Natural killer cell (primary cell): ENCODE measurements around the gene RAB26. TPM values are rescaled to one million over a fixed set of nuclear protein-coding genes. Genes with fewer than 3 reads are reported as not detected.

Source experiments
- ATAC-seq, 3 donors: fragments of 150-1000 bp in 2 of 3; fragments of 200-7000 bp in 1 of 3; cut with Tn5 transposase; 1 replicate in 1 of 3; 2 replicates in 2 of 3; pipeline ENCODE4 v1.10.0; 2021; ENCODE audit warnings: mild to moderate bottlenecking in 2 of 3, moderate library complexity in 2 of 3
- DNase-seq, 2 donors: peaks; one replicate each; pipeline versions ENCODE4 v3.0.0 to v3.0.0-alpha.2; 2013 to 2021; ENCODE audit warnings: mixed read lengths in 1 of 2
- H3K27ac ChIP-seq: one replicate; pipeline ENCODE4 v1.5.1; 2013; ENCODE audit warnings: mild to moderate bottlenecking, low read length
- H3K27me3 ChIP-seq: one replicate; pipeline ENCODE4 v1.6.1; 2013; ENCODE audit warnings: low read length; ENCODE audit not compliant: control insufficient read depth, insufficient read depth
- H3K36me3 ChIP-seq: one replicate; pipeline ENCODE4 v1.6.1; 2013; ENCODE audit warnings: low read length; ENCODE audit not compliant: control insufficient read depth, insufficient read depth
- H3K4me1 ChIP-seq: one replicate; pipeline ENCODE4 v1.6.1; 2013; ENCODE audit warnings: low read length; ENCODE audit not compliant: control insufficient read depth, insufficient read depth
- H3K4me3 ChIP-seq: one replicate; pipeline ENCODE4 v1.5.1; 2013; ENCODE audit warnings: low read length
- H3K9me3 ChIP-seq: one replicate; pipeline ENCODE4 v1.6.1; 2013; ENCODE audit warnings: low read length; ENCODE audit not compliant: control insufficient read depth, insufficient read depth
- H3K27ac Mint-ChIP-seq, 2 donors: one replicate each; pipeline ENCODE4 v1.8.0; 2022; ENCODE audit warnings: mild to moderate bottlenecking in 2 of 2, mixed read lengths in 2 of 2, moderate library complexity in 1 of 2
- H3K27me3 Mint-ChIP-seq, 2 donors: one replicate each; pipeline ENCODE4 v1.8.0; 2022; ENCODE audit warnings: low read depth in 2 of 2, mixed read lengths in 2 of 2
- H3K36me3 Mint-ChIP-seq: one replicate; pipeline ENCODE4 v1.8.0; 2022; ENCODE audit warnings: mixed read lengths
- H3K4me1 Mint-ChIP-seq, 2 donors: one replicate each; pipeline ENCODE4 v1.8.0; 2022; ENCODE audit warnings: mixed read lengths in 2 of 2
- H3K4me3 Mint-ChIP-seq: one replicate; pipeline ENCODE4 v1.8.0; 2022; ENCODE audit warnings: mild to moderate bottlenecking, moderate library complexity, mixed read lengths
- H3K9me3 Mint-ChIP-seq, 2 donors: one replicate each; pipeline ENCODE4 v1.8.0; 2022; ENCODE audit warnings: mixed read lengths in 2 of 2
- WGBS: methylation state at CpG from one replicate; pipeline ENCODE4 v1.1.7; 2013; ENCODE audit warnings: missing lambda C conversion rate; ENCODE audit not compliant: insufficient coverage; 5-methylcytosine and 5-hydroxymethylcytosine counted together
- intact Hi-C: fragments of 100-400 bp; cut with micrococcal nuclease; formaldehyde crosslinking; loops from one replicate; pipeline ENCODE4 v1.14.2; 2022
- total RNA-seq, 4 donors: library from RNA; stranded (reverse); fragments of 120-200 nt in 1 of 4; gene quantifications; one replicate each; pipeline versions ENCODE4 v1.2.3 to v1.2.4, GENCODE V29; 2013 to 2022
- TF ChIP-seq, protein P1 (sequence below): fragments of 200-600 bp; IDR thresholded peaks from one replicate; pipeline ENCODE4 v1.8.0; 2022; ENCODE audit warnings: antibody characterized with exemption

RAB26 gene
- total RNA-seq, 3 donors from 2014 or later (not counting 1 experiment from before 2014, with no cell fraction given): 0.27 to 0.28 TPM; not detected in 1

DNA sequence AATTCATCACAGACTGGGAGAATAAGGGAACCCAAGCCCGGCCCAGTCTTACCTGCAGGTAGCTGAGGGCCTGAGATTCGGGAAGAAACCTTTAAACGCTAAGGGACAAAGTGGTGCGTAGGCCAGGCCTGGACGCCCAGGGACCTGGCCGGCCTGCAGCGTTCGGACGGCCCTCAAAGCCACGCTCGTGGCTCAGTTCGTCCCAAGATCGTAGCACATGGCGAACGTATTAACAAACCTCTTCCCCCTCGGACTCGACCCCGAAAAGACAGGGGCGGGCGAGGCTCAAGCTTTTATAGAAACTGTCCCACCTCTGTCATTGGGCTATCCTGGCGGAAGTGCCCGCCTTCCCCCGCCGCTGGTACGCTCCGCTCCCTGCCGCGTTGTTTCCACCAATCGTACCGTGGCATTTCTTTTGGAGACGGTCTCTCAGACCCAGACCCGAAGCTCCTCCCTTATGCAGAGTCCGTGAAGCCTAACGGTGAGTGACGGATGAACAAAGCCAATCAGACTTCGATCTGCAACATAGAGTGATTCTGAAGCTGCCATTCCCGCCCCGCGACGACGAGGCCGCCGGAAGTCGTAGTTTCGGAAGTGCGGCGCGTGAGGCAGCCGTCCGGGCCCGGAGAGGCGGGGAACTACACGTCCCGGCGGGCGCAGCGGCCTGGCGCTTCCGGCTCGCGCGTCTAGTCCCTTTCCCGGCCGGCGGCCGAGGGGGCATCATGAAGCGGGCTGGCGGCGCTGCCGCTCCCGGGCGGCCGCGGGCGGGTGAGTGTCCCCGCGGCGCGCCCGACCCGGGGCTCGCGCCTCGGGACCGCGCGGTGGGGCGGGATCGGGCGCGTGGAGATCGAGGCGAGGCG, 6.9 kb downstream of the RAB26 start, which contains the start of gene TRAF7:
Gene TRAF7, plus strand, starts transcription at position 692 of the 860 bp plus-strand sequence. CDS start 8,139 bp downstream, outside the sequence.
- H3K4me3 ChIP-seq: peak within 1 kb of the TSS; percentile 61
- peak; percentile 94 to 100 for DNase-seq
- H3K27ac ChIP-seq: peak within 1 kb of the TSS; percentile 57
- H3K36me3 ChIP-seq: peaks cover 5% of the 10 kb centered on the region
- under 1% methylated on average over 93 of the region's 94 CpGs for WGBS
- Mint-ChIP-seq H3K4me3 (peak within 1 kb of the TSS; percentile 97), H3K4me1 (peaks cover 30 to 61% of the 10 kb centered on the region in 2 donors), H3K9me3 (no peaks in the 10 kb centered on the region), H3K36me3 (no peaks in the 10 kb centered on the region), H3K27ac (peak within 1 kb of the TSS; percentile 87), H3K27me3 (no peaks in the 10 kb centered on the region)
- peaks cover 68% of the 10 kb centered on the region for H3K4me1 ChIP-seq
- TF ChIP-seq, protein P1, sequence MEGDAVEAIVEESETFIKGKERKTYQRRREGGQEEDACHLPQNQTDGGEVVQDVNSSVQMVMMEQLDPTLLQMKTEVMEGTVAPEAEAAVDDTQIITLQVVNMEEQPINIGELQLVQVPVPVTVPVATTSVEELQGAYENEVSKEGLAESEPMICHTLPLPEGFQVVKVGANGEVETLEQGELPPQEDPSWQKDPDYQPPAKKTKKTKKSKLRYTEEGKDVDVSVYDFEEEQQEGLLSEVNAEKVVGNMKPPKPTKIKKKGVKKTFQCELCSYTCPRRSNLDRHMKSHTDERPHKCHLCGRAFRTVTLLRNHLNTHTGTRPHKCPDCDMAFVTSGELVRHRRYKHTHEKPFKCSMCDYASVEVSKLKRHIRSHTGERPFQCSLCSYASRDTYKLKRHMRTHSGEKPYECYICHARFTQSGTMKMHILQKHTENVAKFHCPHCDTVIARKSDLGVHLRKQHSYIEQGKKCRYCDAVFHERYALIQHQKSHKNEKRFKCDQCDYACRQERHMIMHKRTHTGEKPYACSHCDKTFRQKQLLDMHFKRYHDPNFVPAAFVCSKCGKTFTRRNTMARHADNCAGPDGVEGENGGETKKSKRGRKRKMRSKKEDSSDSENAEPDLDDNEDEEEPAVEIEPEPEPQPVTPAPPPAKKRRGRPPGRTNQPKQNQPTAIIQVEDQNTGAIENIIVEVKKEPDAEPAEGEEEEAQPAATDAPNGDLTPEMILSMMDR: no peak
- H3K27me3 ChIP-seq: no peaks in the 10 kb centered on the region
- intact Hi-C loops: loop anchor here (1.0 to 10.0 kb wide), 3 partner anchors 59 to 132 kb away; partner anchors contain the start of genes BRICD5, NTHL1, PGP and TSC2
- peak; percentile 90 to 98 (median 91) for ATAC-seq
- H3K9me3 ChIP-seq: no peaks in the 10 kb centered on the region

DNA sequence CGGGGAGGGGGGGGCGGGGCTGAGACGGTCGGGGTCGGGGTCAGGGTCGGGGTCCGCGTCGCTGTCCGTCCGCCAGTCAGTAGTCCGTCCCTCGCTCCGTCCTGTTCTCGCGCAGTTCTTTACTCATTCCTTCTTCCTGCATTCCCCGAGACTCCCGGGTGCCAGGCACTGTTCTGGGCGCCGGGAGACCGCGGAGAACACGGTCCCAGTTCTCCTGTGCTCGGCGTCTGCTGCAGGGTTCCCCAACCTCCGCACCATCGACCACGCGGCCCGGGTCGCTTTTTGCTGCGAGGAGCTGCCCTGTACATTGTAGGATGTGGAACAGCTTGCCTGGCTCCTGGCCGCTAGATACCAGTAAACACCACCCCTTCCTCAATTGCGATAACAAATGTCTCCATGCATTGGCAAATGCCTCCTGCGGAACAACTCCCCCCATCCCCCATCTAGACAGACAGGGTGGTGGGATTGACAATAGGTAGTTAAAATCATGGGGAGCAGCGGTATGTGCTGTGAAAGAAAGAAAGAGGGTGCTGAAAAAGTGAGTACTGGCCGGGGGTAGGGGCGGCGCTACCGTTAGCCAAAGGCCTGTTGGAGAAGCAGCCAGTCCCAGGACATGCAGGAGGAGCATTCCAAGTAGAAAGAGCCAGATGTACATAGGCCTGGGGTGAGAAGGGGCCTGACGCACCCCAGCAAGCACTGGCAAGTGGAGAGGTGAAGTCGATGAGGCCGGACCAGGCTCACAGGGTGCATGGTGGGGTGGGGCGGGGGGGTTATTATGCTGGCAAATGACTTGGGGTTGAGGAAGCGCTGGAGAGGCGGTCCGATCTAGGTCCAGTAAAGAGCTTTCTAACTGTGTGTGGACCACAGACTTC, 7.8 kb downstream of the RAB26 start:
- TF ChIP-seq, protein P1: no peak
- Histone ChIP-seq H3K9me3 (no peaks in the 10 kb centered on the region), H3K27ac (peak overlapping the region; percentile 41), H3K27me3 (no peaks in the 10 kb centered on the region), H3K36me3 (peaks cover 4% of the 10 kb centered on the region), H3K4me1 (peaks cover 68% of the 10 kb centered on the region), H3K4me3 (peak overlapping the region; percentile 61)
- Mint-ChIP-seq H3K4me1 (peaks cover 30 to 60% of the 10 kb centered on the region in 2 donors), H3K4me3 (peak overlapping the region; percentile 97), H3K9me3 (no peaks in the 10 kb centered on the region), H3K27ac (peak overlapping the region; percentile 87), H3K36me3 (no peaks in the 10 kb centered on the region), H3K27me3 (no peaks in the 10 kb centered on the region)
- WGBS: 10% methylated on average over 46 of the region's 47 CpGs
- intact Hi-C loops: loop anchor here (1.0 to 10.0 kb wide), 3 partner anchors 59 to 133 kb away; partner anchors contain the start of genes BRICD5, NTHL1, PGP and TSC2
- DNase-seq (peak in 1 of 2 donors; percentile 42), ATAC-seq (no peak)

DNA sequence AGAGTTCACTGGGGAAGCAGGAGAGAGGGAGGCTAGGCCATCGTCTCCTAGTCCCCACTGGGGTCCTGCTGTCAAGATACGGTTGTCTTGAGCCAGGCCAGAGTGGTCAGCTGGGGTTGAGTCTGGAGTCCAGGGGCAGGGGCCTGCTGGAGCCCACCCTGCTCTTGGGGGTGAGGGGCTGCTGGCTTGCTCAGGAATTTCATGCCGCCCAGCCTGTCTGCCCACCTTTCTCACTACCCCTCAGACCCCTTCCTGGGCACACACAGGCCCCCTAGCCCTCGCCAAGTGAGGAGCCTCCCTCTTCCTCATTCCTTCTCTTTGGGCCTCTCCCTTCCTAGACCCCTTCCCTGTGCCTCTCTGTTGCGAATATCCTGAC, 8.4 kb downstream of the RAB26 start:
- peaks cover 68% of the 10 kb centered on the region for H3K4me1 ChIP-seq
- no peaks in the 10 kb centered on the region for H3K9me3 Mint-ChIP-seq
- H3K36me3 Mint-ChIP-seq: no peaks in the 10 kb centered on the region
- peak overlapping the region; percentile 97 for H3K4me3 Mint-ChIP-seq
- no peaks in the 10 kb centered on the region for H3K27me3 ChIP-seq
- no peak overlapping the region for H3K4me3 ChIP-seq
- TF ChIP-seq, protein P1: no peak
- intact Hi-C loops: loop anchor here (10.0 kb wide), 1 partner anchor 58 kb away; the partner anchor contains the start of genes BRICD5 and PGP
- no peaks in the 10 kb centered on the region for H3K36me3 ChIP-seq
- peak overlapping the region; percentile 87 for H3K27ac Mint-ChIP-seq
- 77% methylated on average over 5 of the region's 5 CpGs for WGBS
- peaks cover 30 to 58% of the 10 kb centered on the region in 2 donors for H3K4me1 Mint-ChIP-seq
- no peaks in the 10 kb centered on the region for H3K9me3 ChIP-seq
- DNase-seq (no peak), ATAC-seq (no peak)
- no peak overlapping the region for H3K27ac ChIP-seq
- H3K27me3 Mint-ChIP-seq: no peaks in the 10 kb centered on the region
